GM23338 (cell line): ENCODE data around the gene OAS1. TPM values are rescaled to one million over a fixed set of nuclear protein-coding genes. Genes with fewer than 3 reads are reported as not detected.

Experiments
- ATAC-seq: fragments of 200-7000 bp; cut with Tn5 transposase; 3 replicates; pipeline ENCODE4 v1.9.1; 2020
- DNase-seq: peaks from one replicate; pipeline ENCODE4 v3.0.0-alpha.2; 2015; ENCODE audit warnings: low spot score
- H2AFZ ChIP-seq: fragments of 200-600 bp; sonication (generic); 2 replicates; pipeline ENCODE4 v1.8.0; 2016; ENCODE audit warnings: antibody characterized with exemption, mild to moderate bottlenecking, moderate library complexity
- H3F3A ChIP-seq: fragments of 200-600 bp; sonication (generic); replicated peaks from 2 replicates; pipeline ENCODE4 v1.8.0; 2017; ENCODE audit warnings: antibody characterized with exemption, mixed run types, low read depth
- H3K27ac ChIP-seq: fragments of 200-600 bp; sonication (generic); 2 replicates; pipeline ENCODE4 v1.6.1; 2016; ENCODE audit warnings: low read depth
- H3K27me3 ChIP-seq: fragments of 200-600 bp; sonication (generic); 2 replicates; pipeline ENCODE4 v1.8.0; 2016; ENCODE audit warnings: mild to moderate bottlenecking, mixed run types, moderate library complexity; ENCODE audit not compliant: insufficient read depth
- H3K36me3 ChIP-seq: fragments of 200-600 bp; sonication (generic); 2 replicates; pipeline ENCODE4 v1.8.0; 2016; ENCODE audit warnings: mild to moderate bottlenecking; ENCODE audit not compliant: insufficient read depth
- H3K4me1 ChIP-seq: fragments of 200-600 bp; sonication (generic); 2 replicates; pipeline ENCODE4 v1.8.0; 2016; ENCODE audit warnings: mild to moderate bottlenecking, moderate library complexity; ENCODE audit not compliant: insufficient read depth
- H3K4me2 ChIP-seq: fragments of 200-600 bp; sonication (generic); 2 replicates; pipeline ENCODE4 v1.7.1; 2017; ENCODE audit warnings: mixed run types
- H3K4me3 ChIP-seq: fragments of 200-600 bp; sonication (generic); 2 replicates; pipeline ENCODE4 v1.6.1; 2016; ENCODE audit warnings: mixed run types
- H3K79me2 ChIP-seq: fragments of 200-600 bp; sonication (generic); replicated peaks from 2 replicates; pipeline ENCODE4 v1.8.0; 2017; ENCODE audit warnings: mild to moderate bottlenecking; ENCODE audit not compliant: insufficient read depth
- H3K9me2 ChIP-seq: fragments of 200-600 bp; sonication (generic); 2 replicates; pipeline ENCODE4 v1.8.0; 2017; ENCODE audit not compliant: insufficient read depth
- H4K20me1 ChIP-seq: fragments of 200-600 bp; sonication (generic); replicated peaks from 2 replicates; pipeline ENCODE4 v1.8.0; 2017; ENCODE audit warnings: mild to moderate bottlenecking; ENCODE audit not compliant: insufficient read depth
- H3K27ac Mint-ChIP-seq: 2 replicates; pipeline ENCODE4 v1.8.0; 2020; ENCODE audit warnings: inconsistent platforms, mild to moderate bottlenecking, moderate library complexity, mixed read lengths
- H3K27me3 Mint-ChIP-seq: 3 replicates; pipeline ENCODE4 v1.8.0; 2022; ENCODE audit warnings: low read depth, mild to moderate bottlenecking, moderate library complexity, mixed read lengths, inconsistent platforms; ENCODE audit not compliant: insufficient read depth, poor library complexity
- H3K36me3 Mint-ChIP-seq: 3 replicates; pipeline ENCODE4 v1.8.0; 2021; ENCODE audit warnings: low read depth, mild to moderate bottlenecking, inconsistent platforms, moderate library complexity, mixed read lengths
- H3K4me1 Mint-ChIP-seq: 3 replicates; pipeline ENCODE4 v1.8.0; 2020; ENCODE audit warnings: mild to moderate bottlenecking, inconsistent platforms, mixed read lengths
- H3K4me3 Mint-ChIP-seq: 3 replicates; pipeline ENCODE4 v1.8.0; 2021; ENCODE audit warnings: moderate library complexity, mild to moderate bottlenecking, inconsistent platforms, mixed read lengths
- H3K9me3 Mint-ChIP-seq: 3 replicates; pipeline ENCODE4 v1.8.0; 2020; ENCODE audit warnings: moderate library complexity, mild to moderate bottlenecking, inconsistent platforms, mixed read lengths
- CREB1 ChIP-seq: fragments of 250-450 bp; sonication (Bioruptor Pico); IDR thresholded peaks from 2 replicates; pipeline ENCODE4 v1.5.0; 2020; ENCODE audit warnings: low read depth, mild to moderate bottlenecking, moderate library complexity
- EZH2phosphoT487 ChIP-seq: fragments of 200-600 bp; sonication (generic); IDR thresholded peaks from one replicate; pipeline ENCODE4 v1.8.1; 2018; ENCODE audit warnings: antibody characterized with exemption; ENCODE audit not compliant: unreplicated experiment
- JUNB ChIP-seq: IDR thresholded peaks from one replicate; pipeline ENCODE4 v1.6.1; 2016; ENCODE audit warnings: antibody characterized with exemption; ENCODE audit not compliant: unreplicated experiment
- POLR2AphosphoS5 ChIP-seq: IDR thresholded peaks from 2 replicates; pipeline ENCODE4 v1.6.1; 2016; ENCODE audit warnings: antibody characterized with exemption, low read depth
- STAT1 ChIP-seq: IDR thresholded peaks from one replicate; pipeline ENCODE4 v1.6.1; 2016; ENCODE audit warnings: antibody characterized with exemption; ENCODE audit not compliant: unreplicated experiment
- polyA plus RNA-seq: library from polyadenylated mRNA; unstranded; fragments of >200 nt; fragmentation: Nextera tagmentation; extraction: Ambion mirVana; gene quantifications from 2 replicates; pipeline ENCODE4 v1.2.1, GENCODE V29; 2016
- total RNA-seq: library from RNA; depleted of rRNA; stranded (reverse); fragments of >200 nt; shearing (Covaris generic); gene quantifications from 2 replicates; pipeline ENCODE4 v1.2.3, GENCODE V29; 2014
- TF ChIP-seq, protein P1 (sequence below), 2 experiments: fragments of 200-600 bp in 1 of 2; sonication (generic) in 1 of 2; conservative IDR thresholded peaks; 2 replicates each; pipeline versions ENCODE4 v1.5.1 to v1.6.1; 2016 to 2017; ENCODE audit warnings: antibody characterized with exemption in 2 of 2, low read depth in 2 of 2, mild to moderate bottlenecking in 2 of 2, moderate library complexity in 1 of 2
- TF ChIP-seq, protein P2 (sequence below): IDR thresholded peaks from one replicate; pipeline ENCODE4 v1.6.1; 2018; ENCODE audit warnings: antibody characterized with exemption; ENCODE audit not compliant: unreplicated experiment

The OAS1 gene
- total and polyA plus RNA-seq, 2 experiments from 2014 or later: not detected

DNA sequence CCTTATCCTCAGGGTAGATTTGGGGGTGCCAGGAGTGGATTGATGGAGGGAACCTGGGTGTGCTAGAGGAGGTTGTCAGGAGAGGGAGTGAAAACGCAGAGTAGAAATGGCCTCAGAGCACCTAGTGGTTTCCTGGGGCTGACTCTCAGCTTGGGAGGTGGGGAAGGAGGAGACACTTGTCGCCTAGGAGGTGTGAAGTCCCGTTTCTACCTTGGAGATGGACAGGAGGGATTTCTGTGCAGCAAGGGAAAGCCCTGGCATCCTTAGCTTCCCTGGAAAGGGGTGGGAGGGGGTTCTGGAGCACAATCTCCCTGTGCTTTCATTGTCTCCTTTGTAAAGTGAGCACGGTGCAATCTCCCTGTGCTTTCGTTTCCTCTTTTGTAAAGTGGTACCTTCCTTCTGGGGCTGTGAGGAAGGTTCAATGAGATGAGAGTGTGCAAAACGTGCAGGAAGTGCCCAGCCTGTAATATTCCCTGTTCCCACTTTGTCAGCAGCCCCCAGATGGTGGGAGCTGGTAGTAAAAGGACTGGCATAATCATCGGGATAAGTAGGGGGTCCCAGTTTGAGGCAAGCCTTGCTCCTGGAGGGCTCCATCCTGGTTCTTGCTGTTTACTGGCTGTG is 33.1 kb downstream of the OAS1 start (continued):
- TF ChIP-seq, protein P1, sequence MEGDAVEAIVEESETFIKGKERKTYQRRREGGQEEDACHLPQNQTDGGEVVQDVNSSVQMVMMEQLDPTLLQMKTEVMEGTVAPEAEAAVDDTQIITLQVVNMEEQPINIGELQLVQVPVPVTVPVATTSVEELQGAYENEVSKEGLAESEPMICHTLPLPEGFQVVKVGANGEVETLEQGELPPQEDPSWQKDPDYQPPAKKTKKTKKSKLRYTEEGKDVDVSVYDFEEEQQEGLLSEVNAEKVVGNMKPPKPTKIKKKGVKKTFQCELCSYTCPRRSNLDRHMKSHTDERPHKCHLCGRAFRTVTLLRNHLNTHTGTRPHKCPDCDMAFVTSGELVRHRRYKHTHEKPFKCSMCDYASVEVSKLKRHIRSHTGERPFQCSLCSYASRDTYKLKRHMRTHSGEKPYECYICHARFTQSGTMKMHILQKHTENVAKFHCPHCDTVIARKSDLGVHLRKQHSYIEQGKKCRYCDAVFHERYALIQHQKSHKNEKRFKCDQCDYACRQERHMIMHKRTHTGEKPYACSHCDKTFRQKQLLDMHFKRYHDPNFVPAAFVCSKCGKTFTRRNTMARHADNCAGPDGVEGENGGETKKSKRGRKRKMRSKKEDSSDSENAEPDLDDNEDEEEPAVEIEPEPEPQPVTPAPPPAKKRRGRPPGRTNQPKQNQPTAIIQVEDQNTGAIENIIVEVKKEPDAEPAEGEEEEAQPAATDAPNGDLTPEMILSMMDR (conservative IDR thresholded peaks at IDR 0.05; ENCODE audit: low read depth in 2 of 2): no peak
- TF ChIP-seq JUNB: no peak
- TF ChIP-seq POLR2AphosphoS5: no peak

DNA sequence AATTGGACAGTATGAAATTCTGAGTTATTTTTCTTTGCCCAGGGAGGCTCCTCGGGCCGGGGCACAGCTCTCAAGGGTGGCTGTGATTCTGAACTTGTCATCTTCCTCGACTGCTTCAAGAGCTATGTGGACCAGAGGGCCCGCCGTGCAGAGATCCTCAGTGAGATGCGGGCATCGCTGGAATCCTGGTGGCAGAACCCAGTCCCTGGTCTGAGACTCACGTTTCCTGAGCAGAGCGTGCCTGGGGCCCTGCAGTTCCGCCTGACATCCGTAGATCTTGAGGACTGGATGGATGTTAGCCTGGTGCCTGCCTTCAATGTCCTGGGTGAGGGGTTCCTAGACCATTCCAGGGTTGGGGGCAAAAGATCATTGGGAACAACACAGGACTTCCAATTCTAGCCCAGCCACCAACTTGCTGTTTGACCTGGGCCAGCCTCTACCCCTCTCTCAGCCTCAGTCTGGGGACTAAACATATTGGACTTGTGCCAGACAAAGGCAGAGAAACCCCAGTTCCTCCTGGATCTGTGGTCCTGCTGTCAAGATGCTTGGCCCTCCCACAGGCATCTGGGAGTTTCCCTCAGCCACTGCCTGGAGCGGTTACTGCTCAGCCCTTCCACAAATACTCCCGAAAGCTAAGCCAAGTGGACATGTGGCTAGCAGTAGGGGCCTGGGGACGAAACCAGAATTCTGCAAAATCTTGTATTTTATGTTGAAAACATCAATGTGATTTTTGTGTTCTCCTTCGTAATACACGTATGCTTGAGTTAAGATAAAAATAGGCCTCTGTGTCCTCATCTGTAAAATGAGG is 35.0 kb downstream of the OAS1 start:
- Histone ChIP-seq H3K79me2 (no peaks in the 10 kb centered on the region), H3F3A (no peaks in the 10 kb centered on the region), H3K4me2 (no peak overlapping the region), H3K27me3 (peaks cover 22% of the 10 kb centered on the region), H3K4me3 (no peak overlapping the region), H3K4me1 (no peaks in the 10 kb centered on the region), H4K20me1 (no peaks in the 10 kb centered on the region), H2AFZ (no peak overlapping the region), H3K27ac (no peak overlapping the region), H3K9me2 (no peaks in the 10 kb centered on the region), H3K36me3 (no peaks in the 10 kb centered on the region)
- Mint-ChIP-seq H3K27ac (no peak overlapping the region), H3K27me3 (peaks cover 17% of the 10 kb centered on the region), H3K4me3 (no peak overlapping the region), H3K4me1 (peaks cover 6% of the 10 kb centered on the region), H3K36me3 (no peaks in the 10 kb centered on the region), H3K9me3 (no peaks in the 10 kb centered on the region)
- ATAC-seq (no peak), DNase-seq (no peak)
- TF ChIP-seq EZH2phosphoT487: no peak
- no peak for TF ChIP-seq POLR2AphosphoS5
- TF ChIP-seq, protein P2, sequence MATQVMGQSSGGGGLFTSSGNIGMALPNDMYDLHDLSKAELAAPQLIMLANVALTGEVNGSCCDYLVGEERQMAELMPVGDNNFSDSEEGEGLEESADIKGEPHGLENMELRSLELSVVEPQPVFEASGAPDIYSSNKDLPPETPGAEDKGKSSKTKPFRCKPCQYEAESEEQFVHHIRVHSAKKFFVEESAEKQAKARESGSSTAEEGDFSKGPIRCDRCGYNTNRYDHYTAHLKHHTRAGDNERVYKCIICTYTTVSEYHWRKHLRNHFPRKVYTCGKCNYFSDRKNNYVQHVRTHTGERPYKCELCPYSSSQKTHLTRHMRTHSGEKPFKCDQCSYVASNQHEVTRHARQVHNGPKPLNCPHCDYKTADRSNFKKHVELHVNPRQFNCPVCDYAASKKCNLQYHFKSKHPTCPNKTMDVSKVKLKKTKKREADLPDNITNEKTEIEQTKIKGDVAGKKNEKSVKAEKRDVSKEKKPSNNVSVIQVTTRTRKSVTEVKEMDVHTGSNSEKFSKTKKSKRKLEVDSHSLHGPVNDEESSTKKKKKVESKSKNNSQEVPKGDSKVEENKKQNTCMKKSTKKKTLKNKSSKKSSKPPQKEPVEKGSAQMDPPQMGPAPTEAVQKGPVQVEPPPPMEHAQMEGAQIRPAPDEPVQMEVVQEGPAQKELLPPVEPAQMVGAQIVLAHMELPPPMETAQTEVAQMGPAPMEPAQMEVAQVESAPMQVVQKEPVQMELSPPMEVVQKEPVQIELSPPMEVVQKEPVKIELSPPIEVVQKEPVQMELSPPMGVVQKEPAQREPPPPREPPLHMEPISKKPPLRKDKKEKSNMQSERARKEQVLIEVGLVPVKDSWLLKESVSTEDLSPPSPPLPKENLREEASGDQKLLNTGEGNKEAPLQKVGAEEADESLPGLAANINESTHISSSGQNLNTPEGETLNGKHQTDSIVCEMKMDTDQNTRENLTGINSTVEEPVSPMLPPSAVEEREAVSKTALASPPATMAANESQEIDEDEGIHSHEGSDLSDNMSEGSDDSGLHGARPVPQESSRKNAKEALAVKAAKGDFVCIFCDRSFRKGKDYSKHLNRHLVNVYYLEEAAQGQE: no peak
- TF ChIP-seq CREB1 (CRISPR knock-in tag): no peak
- no peak for TF ChIP-seq JUNB
- no peak for TF ChIP-seq STAT1
- TF ChIP-seq, protein P1 (conservative IDR thresholded peaks at IDR 0.05; ENCODE audit: low read depth in 2 of 2): no peak
